PC-3 (cell line): ENCODE results near the gene NAGLU. TPM values are rescaled to one million over a fixed set of nuclear protein-coding genes. Genes with fewer than 3 reads are reported as not detected.

ENCODE experiments used
- ATAC-seq: fragments of 200-7000 bp; cut with Tn5 transposase; 2 replicates; pipeline ENCODE4 v1.9.1; 2020; ENCODE audit warnings: mild to moderate bottlenecking, moderate library complexity
- BruUV-seq: library from RNA; stranded (reverse); fragments of 400-500 nt; replicated peaks from 2 replicates; lab custom pipeline; 2021; lab: Mats Ljungman, UMichigan
- CTCF ChIA-PET: fragments of 300-600 bp; sonication (Branson Sonifier 250); formaldehyde crosslinking; loops from one replicate; lab custom pipeline; 2022; ENCODE audit warnings: antibody characterized with exemption; lab: Charles Lee
- POLR2A ChIA-PET: fragments of 300-600 bp; sonication (Branson Sonifier 250); formaldehyde crosslinking; loops from one replicate; lab custom pipeline; 2022; ENCODE audit warnings: antibody characterized with exemption; ENCODE audit not compliant: unreplicated experiment; lab: Charles Lee
- DNase-seq: peaks from one replicate; pipeline ENCODE4 v3.0.0-alpha.2; 2015
- H2AFZ ChIP-seq: fragments of 300-600 bp; sonication (generic); 2 replicates; pipeline ENCODE4 v1.6.0; 2016; ENCODE audit warnings: antibody characterized with exemption, low read length
- H3F3A ChIP-seq: fragments of 300-600 bp; sonication (generic); one replicate; pipeline ENCODE4 v1.6.0; 2017; ENCODE audit warnings: antibody characterized with exemption, low read length, control low read depth, mild to moderate bottlenecking; ENCODE audit not compliant: unreplicated experiment
- H3K27ac ChIP-seq: fragments of 300-600 bp; sonication (generic); 2 replicates; pipeline ENCODE4 v1.5.1; 2016; ENCODE audit warnings: mild to moderate bottlenecking, low read length
- H3K27me3 ChIP-seq: fragments of 300-600 bp; sonication (generic); 2 replicates; pipeline ENCODE4 v1.6.1; 2016; ENCODE audit warnings: low read length, mixed read lengths
- H3K36me3 ChIP-seq: fragments of 300-600 bp; sonication (generic); 2 replicates; pipeline ENCODE4 v1.6.1; 2016; ENCODE audit warnings: low read depth, mixed run types, low read length, mixed read lengths
- H3K4me1 ChIP-seq: fragments of 300-600 bp; sonication (generic); 2 replicates; pipeline ENCODE4 v1.5.1; 2016; ENCODE audit warnings: low read length; ENCODE audit not compliant: insufficient read depth
- H3K4me2 ChIP-seq: fragments of 300-600 bp; sonication (generic); 2 replicates; pipeline ENCODE4 v1.6.0; 2016; ENCODE audit warnings: low read length
- H3K4me3 ChIP-seq: fragments of 300-600 bp; sonication (generic); 2 replicates; pipeline ENCODE4 v1.5.1; 2016; ENCODE audit warnings: mild to moderate bottlenecking, low read length, mixed read lengths
- H3K79me2 ChIP-seq: fragments of 300-600 bp; sonication (generic); 2 replicates; pipeline ENCODE4 v1.6.1; 2017; ENCODE audit warnings: low read length, mixed read lengths
- H3K9ac ChIP-seq: fragments of 300-600 bp; sonication (generic); 2 replicates; pipeline ENCODE4 v1.6.0; 2016; ENCODE audit warnings: mild to moderate bottlenecking, low read length
- H3K9me2 ChIP-seq: fragments of 300-600 bp; sonication (generic); replicated peaks from 2 replicates; pipeline ENCODE4 v1.6.1; 2016; ENCODE audit warnings: mixed run types, low read length, mixed read lengths
- H3K9me3 ChIP-seq: fragments of 300-600 bp; sonication (generic); 2 replicates; pipeline ENCODE4 v1.6.1; 2016; ENCODE audit warnings: low read length, mixed read lengths
- H4K20me1 ChIP-seq: fragments of 300-600 bp; sonication (generic); 2 replicates; pipeline ENCODE4 v1.6.1; 2016; ENCODE audit warnings: low read length, mixed read lengths
- EZH2 ChIP-seq: fragments of 300-600 bp; sonication (generic); IDR thresholded peaks from one replicate; pipeline ENCODE4 v1.6.1; 2017; ENCODE audit warnings: antibody characterized with exemption, mild to moderate bottlenecking, low read length; ENCODE audit not compliant: unreplicated experiment
- EZH2phosphoT487 ChIP-seq: fragments of 300-600 bp; sonication (generic); IDR thresholded peaks from 2 replicates; pipeline ENCODE4 v1.6.1; 2018; ENCODE audit warnings: mild to moderate bottlenecking, antibody characterized with exemption, low read length, borderline replicate concordance
- intact Hi-C: fragments of 100-400 bp; cut with micrococcal nuclease; formaldehyde crosslinking; loops from 2 replicates; pipeline ENCODE4 v1.9.0; 2023
- total RNA-seq: library from RNA; depleted of rRNA; stranded (reverse); fragments of >200 nt; gene quantifications from 2 replicates; pipeline ENCODE4 v1.2.3, GENCODE V29; 2014
- TF ChIP-seq, protein P1 (sequence below): fragments of 300-600 bp; sonication (generic); conservative IDR thresholded peaks from 2 replicates; pipeline ENCODE4 v1.5.1; 2017; ENCODE audit warnings: antibody characterized with exemption, low read depth, mild to moderate bottlenecking, low read length

Gene NAGLU
- total RNA-seq, 1 experiment from 2014 or later, result 4.9 TPM

DNA sequence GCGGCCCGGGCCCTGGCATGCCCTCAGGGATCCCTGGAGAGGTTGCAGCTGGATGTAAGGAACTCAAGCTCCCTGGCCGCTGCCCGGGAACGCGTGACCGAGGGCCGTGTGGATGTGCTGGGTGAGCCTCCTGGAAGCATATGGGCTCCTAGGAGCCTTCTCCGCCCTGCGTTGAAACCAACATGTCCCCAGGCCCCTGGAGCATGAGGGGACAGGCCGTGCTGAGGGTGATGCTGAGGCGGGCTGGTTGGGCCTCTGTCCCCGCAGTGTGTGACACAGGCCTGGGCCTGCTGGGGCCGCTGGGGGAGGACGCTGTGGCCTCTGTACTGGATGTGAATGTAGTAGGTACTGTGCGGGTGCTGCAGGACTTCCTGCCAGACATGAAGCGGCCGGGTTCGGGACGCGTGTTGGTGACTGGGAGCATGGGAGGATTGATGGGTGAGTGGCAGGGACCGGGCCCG lies 11.0 kb downstream of the NAGLU start:
- no peak overlapping the region for H2AFZ ChIP-seq
- no peaks in the 10 kb centered on the region for H3F3A ChIP-seq
- BruUV-seq, result no TSS peak
- H3K36me3 ChIP-seq, result no peaks in the 10 kb centered on the region
- DNase-seq (no peak), ATAC-seq (no peak)
- CTCF ChIA-PET, result no interaction called here
- no peaks in the 10 kb centered on the region for H4K20me1 ChIP-seq
- no peaks in the 10 kb centered on the region for H3K27me3 ChIP-seq
- TF ChIP-seq, protein P1, sequence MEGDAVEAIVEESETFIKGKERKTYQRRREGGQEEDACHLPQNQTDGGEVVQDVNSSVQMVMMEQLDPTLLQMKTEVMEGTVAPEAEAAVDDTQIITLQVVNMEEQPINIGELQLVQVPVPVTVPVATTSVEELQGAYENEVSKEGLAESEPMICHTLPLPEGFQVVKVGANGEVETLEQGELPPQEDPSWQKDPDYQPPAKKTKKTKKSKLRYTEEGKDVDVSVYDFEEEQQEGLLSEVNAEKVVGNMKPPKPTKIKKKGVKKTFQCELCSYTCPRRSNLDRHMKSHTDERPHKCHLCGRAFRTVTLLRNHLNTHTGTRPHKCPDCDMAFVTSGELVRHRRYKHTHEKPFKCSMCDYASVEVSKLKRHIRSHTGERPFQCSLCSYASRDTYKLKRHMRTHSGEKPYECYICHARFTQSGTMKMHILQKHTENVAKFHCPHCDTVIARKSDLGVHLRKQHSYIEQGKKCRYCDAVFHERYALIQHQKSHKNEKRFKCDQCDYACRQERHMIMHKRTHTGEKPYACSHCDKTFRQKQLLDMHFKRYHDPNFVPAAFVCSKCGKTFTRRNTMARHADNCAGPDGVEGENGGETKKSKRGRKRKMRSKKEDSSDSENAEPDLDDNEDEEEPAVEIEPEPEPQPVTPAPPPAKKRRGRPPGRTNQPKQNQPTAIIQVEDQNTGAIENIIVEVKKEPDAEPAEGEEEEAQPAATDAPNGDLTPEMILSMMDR, result no peak
- TF ChIP-seq EZH2 (no peak), EZH2phosphoT487 (no peak)
- no peak overlapping the region for H3K4me3 ChIP-seq
- H3K27ac ChIP-seq, result no peak overlapping the region
- no peaks in the 10 kb centered on the region for H3K79me2 ChIP-seq
- H3K4me1 ChIP-seq, result peaks cover 4% of the 10 kb centered on the region; the same call in 1 of the 2 replicates
- no peaks in the 10 kb centered on the region for H3K9me2 ChIP-seq
- intact Hi-C loops, result no loop called here
- no peaks in the 10 kb centered on the region for H3K9me3 ChIP-seq
- H3K9ac ChIP-seq, result no peak overlapping the region
- H3K4me2 ChIP-seq, result no peak overlapping the region
- POLR2A ChIA-PET, result no interaction called here

DNA sequence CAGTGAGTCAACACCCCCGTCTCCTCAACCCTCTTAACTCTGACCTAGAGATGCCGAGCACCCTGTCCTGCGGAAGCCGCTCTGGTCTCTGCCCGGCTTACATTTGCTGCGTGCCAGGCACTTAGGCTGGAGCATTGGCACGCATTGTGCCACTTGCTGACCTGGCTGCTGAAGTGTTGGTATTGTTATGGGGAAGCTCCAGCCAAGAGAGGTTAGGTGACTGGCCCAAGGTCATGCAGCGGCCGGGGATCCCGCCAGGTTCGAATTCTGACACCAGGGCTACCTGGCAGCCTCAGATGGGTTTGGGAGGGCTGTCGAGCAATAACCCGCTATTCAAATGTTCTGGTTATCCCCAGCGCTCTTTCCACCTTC lies 11.6 kb downstream of the NAGLU start:
- Histone ChIP-seq H3K36me3 (no peaks in the 10 kb centered on the region), H3K9me3 (no peaks in the 10 kb centered on the region), H4K20me1 (no peaks in the 10 kb centered on the region), H3K4me3 (peak overlapping the region; percentile 74), H2AFZ (peak overlapping the region; percentile 74; the same call in 1 of the 2 replicates), H3K9me2 (no peaks in the 10 kb centered on the region), H3K4me1 (peaks cover 4% of the 10 kb centered on the region; the same call in 1 of the 2 replicates), H3F3A (no peaks in the 10 kb centered on the region), H3K79me2 (no peaks in the 10 kb centered on the region), H3K27me3 (no peaks in the 10 kb centered on the region), H3K27ac (no peak overlapping the region), H3K9ac (no peak overlapping the region), H3K4me2 (peak overlapping the region; percentile 86)
- BruUV-seq, result no TSS peak
- intact Hi-C loops, result no loop called here
- no peak for DNase-seq
- TF ChIP-seq EZH2, result no peak
- no peak for ATAC-seq
- POLR2A ChIA-PET, result no interaction called here
- CTCF ChIA-PET, result no interaction called here

DNA sequence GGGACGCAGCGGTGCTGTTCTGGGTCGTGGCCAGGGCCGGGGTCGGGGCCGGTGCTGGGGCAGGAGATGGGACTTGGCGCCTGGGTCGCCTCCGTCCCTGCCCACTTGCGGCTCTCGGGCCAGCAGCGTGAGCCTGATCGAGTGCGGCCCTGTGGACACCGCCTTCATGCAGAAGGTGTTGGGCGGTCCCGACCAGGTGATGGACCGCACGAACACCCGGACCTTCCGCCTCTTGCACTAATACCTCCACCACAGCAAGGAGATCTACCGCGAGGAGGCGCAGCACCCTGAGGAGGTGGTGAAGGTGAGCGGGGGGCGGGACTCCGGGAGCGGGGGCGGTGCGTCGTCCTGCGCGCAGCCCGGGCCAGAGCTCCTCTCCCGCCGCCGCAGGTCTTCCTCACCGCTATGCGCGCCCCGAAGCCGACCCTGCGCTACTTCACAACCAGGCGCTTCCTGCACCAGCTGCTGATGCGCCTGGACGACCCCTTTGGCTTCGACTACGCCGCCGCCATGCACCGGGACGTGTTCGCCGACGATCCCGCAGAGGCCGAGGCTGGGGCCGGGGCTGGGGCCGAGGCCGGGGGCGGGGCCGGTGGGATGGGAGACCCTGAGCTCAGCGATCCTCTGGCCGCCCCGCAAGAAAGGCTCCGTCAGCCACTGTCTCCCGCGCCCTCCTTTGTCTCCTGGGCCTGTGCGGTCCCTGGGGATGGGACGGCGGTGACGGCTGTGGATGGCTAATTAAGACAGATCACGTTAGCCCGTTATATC lies 12.2 kb downstream of the NAGLU start:
- H3K9me2 ChIP-seq, result no peaks in the 10 kb centered on the region
- H2AFZ ChIP-seq, result peak overlapping the region; percentile 74
- H3K9me3 ChIP-seq, result no peaks in the 10 kb centered on the region
- ChIA-PET CTCF (interaction anchor here (0.5 to 0.6 kb wide), 2 partner anchors 30 to 830 kb away, joined by 3 to 4 read pairs; no protein-coding TSS in a partner anchor), POLR2A (no interaction called here)
- BruUV-seq, result no TSS peak
- no peaks in the 10 kb centered on the region for H3K36me3 ChIP-seq
- peak overlapping the region; percentile 74 for H3K4me3 ChIP-seq
- 0 out of 2 replicates have a peak, but pooled peaks cover under 1% of the 10 kb centered on the region for H3K79me2 ChIP-seq
- DNase-seq (peak; percentile 81), ATAC-seq (peak; percentile 91)
- no peak for TF ChIP-seq EZH2phosphoT487
- TF ChIP-seq, protein P1, result peak; percentile 62
- no peak overlapping the region for H3K27ac ChIP-seq
- no peaks in the 10 kb centered on the region for H3F3A ChIP-seq
- peak overlapping the region; percentile 20; the same call in 1 of the 2 replicates for H3K9ac ChIP-seq
- H4K20me1 ChIP-seq, result no peaks in the 10 kb centered on the region
- peak overlapping the region; percentile 86 for H3K4me2 ChIP-seq
- peaks cover 4% of the 10 kb centered on the region; the same call in 1 of the 2 replicates for H3K4me1 ChIP-seq
- intact Hi-C loops, result no loop called here
- H3K27me3 ChIP-seq, result no peaks in the 10 kb centered on the region
